GM20000 (cell line): ENCODE measurements around the gene COL10A1.
A peak's percentile ranks its signal among the peaks of the same experiment; 100 is the strongest.

Experiments used
- DNase-seq: peaks from one replicate; pipeline ENCODE4 v3.0.0; 2012; ENCODE audit warnings: low spot score
- CTCF ChIP-seq: IDR thresholded peaks from 2 replicates; pipeline ENCODE4 v1.5.1; 2012; ENCODE audit warnings: mild to moderate bottlenecking, control low read depth; ENCODE audit errors: extremely low read depth, missing control alignments

COL10A1 gene

GRCh38 chr6:116105247-116105646 lies 20.7 kb downstream of the COL10A1 start:
- TF ChIP-seq CTCF = no peak

GRCh38 chr6:116104636-116105035 lies 21.3 kb downstream of the COL10A1 start:
- no peak for TF ChIP-seq CTCF
- no peak for DNase-seq

More at GRCh38 chr6:116105247-116105646, 20.7 kb downstream of the COL10A1 start:
- DNase-seq = no peak

- no peak for DNase-seq
- TF ChIP-seq CTCF = no peak
Observed at GRCh38 chr6:116102873-116103272, 23.1 kb downstream of the COL10A1 start.

- no peak for TF ChIP-seq CTCF
- DNase-seq = no peak
Observed at GRCh38 chr6:116101790-116102189, 24.1 kb downstream of the COL10A1 start.

GRCh38 chr6:116101302-116101718 lies 24.6 kb downstream of the COL10A1 start:
- no peak for DNase-seq
- TF ChIP-seq CTCF = no peak

GRCh38 chr6:116100419-116101301 lies 25.3 kb downstream of the COL10A1 start, which contains the start of gene NT5DC1:
NT5DC1 (plus strand) TSS chr6:116100853; CDS start chr6:116100931, 78 bp downstream.
- DNase-seq = peak; percentile 94
- peak; percentile 0 for TF ChIP-seq CTCF

GRCh38 chr6:116099036-116099435 lies 26.9 kb downstream of the COL10A1 start:
- DNase-seq = no peak
- TF ChIP-seq CTCF = no peak
